Osteoblast (primary cell): ENCODE results near the gene PTGDS. TPM values are rescaled to one million over a fixed set of nuclear protein-coding genes. Genes with fewer than 3 reads are reported as not detected.

ENCODE experiments used
- DNase-seq: peaks from one replicate; pipeline ENCODE4 v3.0.0; 2011; ENCODE audit warnings: low spot score, mixed read lengths; ENCODE audit not compliant: insufficient read length; ENCODE audit errors: missing footprints
- H2AFZ ChIP-seq: 2 replicates; pipeline ENCODE4 v1.6.0; 2011; ENCODE audit warnings: mild to moderate bottlenecking, low read length
- H3K27ac ChIP-seq: 2 replicates; pipeline ENCODE4 v1.5.1; 2011; ENCODE audit warnings: mild to moderate bottlenecking, low read depth, low read length, moderate library complexity
- H3K27me3 ChIP-seq: 2 replicates; pipeline ENCODE4 v1.6.0; 2012; ENCODE audit warnings: mild to moderate bottlenecking, control low read depth, inconsistent platforms, low read length, moderate library complexity; ENCODE audit not compliant: insufficient read depth
- H3K36me3 ChIP-seq: 2 replicates; pipeline ENCODE4 v1.5.1; 2011; ENCODE audit warnings: mild to moderate bottlenecking, low read length, control low read depth, moderate library complexity; ENCODE audit not compliant: insufficient read depth
- H3K4me1 ChIP-seq: 2 replicates; pipeline ENCODE4 v1.5.1; 2011; ENCODE audit warnings: mild to moderate bottlenecking, low read length, control low read depth, moderate library complexity; ENCODE audit not compliant: insufficient read depth
- H3K4me2 ChIP-seq: 2 replicates; pipeline ENCODE4 v1.6.0; 2011; ENCODE audit warnings: mild to moderate bottlenecking, low read length; ENCODE audit not compliant: insufficient read depth
- H3K4me3 ChIP-seq: fragments of 200-600 bp; sonication (generic); 3 replicates; pipeline ENCODE4 v1.5.1; 2012; ENCODE audit warnings: mild to moderate bottlenecking, low read length, inconsistent platforms; ENCODE audit not compliant: insufficient read depth
- H3K79me2 ChIP-seq: 2 replicates; pipeline ENCODE4 v1.6.0; 2012; ENCODE audit warnings: mild to moderate bottlenecking, low read length, control low read depth, inconsistent platforms; ENCODE audit not compliant: insufficient read depth
- H3K9me3 ChIP-seq: 2 replicates; pipeline ENCODE4 v1.5.1; 2011; ENCODE audit warnings: low read depth, low read length, control low read depth
- H4K20me1 ChIP-seq: 2 replicates; pipeline ENCODE4 v1.6.0; 2012; ENCODE audit warnings: mild to moderate bottlenecking, low read length, control low read depth; ENCODE audit not compliant: insufficient read depth
- CTCF ChIP-seq: IDR thresholded peaks from 2 replicates; pipeline ENCODE4 v1.5.1; 2011; ENCODE audit warnings: mild to moderate bottlenecking, low read depth, low read length, moderate library complexity; ENCODE audit errors: extremely low read depth
- total RNA-seq: library from RNA; depleted of rRNA; stranded (reverse); fragments of >200 nt; gene quantifications from 2 replicates; pipeline ENCODE4 v1.2.3, GENCODE V29; 2012

Gene PTGDS
- total RNA-seq, 1 donor = 57.9 TPM

- H3K4me1 ChIP-seq = no peaks in the 10 kb centered on the region
- no peak for DNase-seq
- H3K4me3 ChIP-seq = no peak overlapping the region
- no peaks in the 10 kb centered on the region for H3K36me3 ChIP-seq
- no peaks in the 10 kb centered on the region for H3K79me2 ChIP-seq
- H3K27me3 ChIP-seq = no peaks in the 10 kb centered on the region
- H2AFZ ChIP-seq = no peak overlapping the region
- no peak overlapping the region for H3K27ac ChIP-seq
- no peak for TF ChIP-seq CTCF
- no peaks in the 10 kb centered on the region for H4K20me1 ChIP-seq
- H3K9me3 ChIP-seq = no peaks in the 10 kb centered on the region
- no peak overlapping the region for H3K4me2 ChIP-seq
Measured at GRCh38 chr9:136957901-136958300, 19.4 kb upstream of the PTGDS start.

- Histone ChIP-seq H3K79me2 (no peaks in the 10 kb centered on the region), H3K36me3 (no peaks in the 10 kb centered on the region), H3K27me3 (no peaks in the 10 kb centered on the region), H4K20me1 (no peaks in the 10 kb centered on the region), H3K4me2 (no peak overlapping the region), H3K4me3 (no peak overlapping the region), H3K4me1 (no peaks in the 10 kb centered on the region), H2AFZ (no peak overlapping the region), H3K27ac (no peak overlapping the region), H3K9me3 (no peaks in the 10 kb centered on the region)
- no peak for DNase-seq
- no peak for TF ChIP-seq CTCF
Measured at GRCh38 chr9:136958473-136958872, 18.8 kb upstream of the PTGDS start.

- no peaks in the 10 kb centered on the region for H3K36me3 ChIP-seq
- no peak overlapping the region for H3K4me3 ChIP-seq
- no peak overlapping the region for H2AFZ ChIP-seq
- no peak overlapping the region for H3K4me2 ChIP-seq
- no peaks in the 10 kb centered on the region for H3K9me3 ChIP-seq
- no peak for DNase-seq
- no peaks in the 10 kb centered on the region for H3K79me2 ChIP-seq
- TF ChIP-seq CTCF = no peak
- H3K27me3 ChIP-seq = no peaks in the 10 kb centered on the region
- H3K4me1 ChIP-seq = no peaks in the 10 kb centered on the region
- no peaks in the 10 kb centered on the region for H4K20me1 ChIP-seq
- H3K27ac ChIP-seq = no peak overlapping the region
Measured at GRCh38 chr9:136958898-136959850, 18.1 kb upstream of the PTGDS start.

- Histone ChIP-seq H4K20me1 (no peaks in the 10 kb centered on the region), H3K9me3 (no peaks in the 10 kb centered on the region), H3K4me1 (no peaks in the 10 kb centered on the region), H3K4me3 (no peak overlapping the region), H2AFZ (no peak overlapping the region), H3K27me3 (no peaks in the 10 kb centered on the region), H3K4me2 (no peak overlapping the region), H3K79me2 (no peaks in the 10 kb centered on the region), H3K27ac (no peak overlapping the region), H3K36me3 (no peaks in the 10 kb centered on the region)
- no peak for TF ChIP-seq CTCF
- no peak for DNase-seq
Measured at GRCh38 chr9:136960212-136960937, 16.9 kb upstream of the PTGDS start.
